Muscle layer of colon (tissue), 2 donors: ENCODE data around the gene GPR143.

Experiments used
- H3K27ac ChIP-seq: one replicate; pipeline ENCODE4 v1.7.0; 2013; ENCODE audit warnings: low read depth, mild to moderate bottlenecking, low read length, moderate library complexity
- H3K27me3 ChIP-seq, 2 donors: one replicate each; pipeline ENCODE4 v1.7.0; 2013; ENCODE audit warnings: low read length in 2 of 2, mild to moderate bottlenecking in 2 of 2; ENCODE audit not compliant: insufficient read depth in 2 of 2, control insufficient read depth in 1 of 2
- H3K36me3 ChIP-seq: one replicate; pipeline ENCODE4 v1.7.0; 2013; ENCODE audit warnings: mild to moderate bottlenecking, low read length; ENCODE audit not compliant: insufficient read depth
- H3K4me1 ChIP-seq: one replicate; pipeline ENCODE4 v1.7.0; 2013; ENCODE audit warnings: mild to moderate bottlenecking, low read length; ENCODE audit not compliant: insufficient read depth
- H3K4me3 ChIP-seq, 2 donors: one replicate each; pipeline ENCODE4 v1.7.0; 2013; ENCODE audit warnings: low read length in 2 of 2, low read depth in 1 of 2, mild to moderate bottlenecking in 1 of 2, moderate library complexity in 1 of 2
- H3K9ac ChIP-seq: one replicate; pipeline ENCODE4 v1.7.0; 2013; ENCODE audit warnings: low read length
- H3K9me3 ChIP-seq: one replicate; pipeline ENCODE4 v1.7.0; 2013; ENCODE audit warnings: mild to moderate bottlenecking, low read length
- donor health status: abdominal sarcoma.
- donor health status: Adenocarcinoma of cecum.

The GPR143 gene

DNA sequence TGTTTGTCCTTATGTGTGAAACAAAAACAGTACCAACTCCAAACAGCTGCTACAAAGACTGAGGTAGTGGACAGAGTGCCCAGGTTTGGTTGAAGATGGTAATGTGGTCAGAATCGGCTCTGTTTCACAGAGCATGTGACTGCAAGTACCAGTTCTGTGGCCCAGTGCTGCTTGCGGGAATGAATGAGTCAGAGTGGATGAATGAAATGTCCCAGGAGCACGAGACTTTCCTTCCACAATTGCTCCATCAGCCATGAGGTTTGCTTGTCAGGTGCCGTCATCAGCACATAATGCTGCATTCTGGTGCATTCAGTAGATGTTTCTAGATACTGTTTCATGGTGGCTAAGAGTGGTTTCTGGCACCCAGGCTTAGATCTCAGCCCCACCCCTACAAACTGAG lies 84.2 kb downstream of the GPR143 start:
- Histone ChIP-seq H3K27ac (no peak overlapping the region), H3K27me3 (no peaks in the 10 kb centered on the region), H3K4me3 (no peak overlapping the region), H3K4me1 (no peaks in the 10 kb centered on the region), H3K9me3 (no peaks in the 10 kb centered on the region), H3K36me3 (no peaks in the 10 kb centered on the region), H3K9ac (no peak overlapping the region)

DNA sequence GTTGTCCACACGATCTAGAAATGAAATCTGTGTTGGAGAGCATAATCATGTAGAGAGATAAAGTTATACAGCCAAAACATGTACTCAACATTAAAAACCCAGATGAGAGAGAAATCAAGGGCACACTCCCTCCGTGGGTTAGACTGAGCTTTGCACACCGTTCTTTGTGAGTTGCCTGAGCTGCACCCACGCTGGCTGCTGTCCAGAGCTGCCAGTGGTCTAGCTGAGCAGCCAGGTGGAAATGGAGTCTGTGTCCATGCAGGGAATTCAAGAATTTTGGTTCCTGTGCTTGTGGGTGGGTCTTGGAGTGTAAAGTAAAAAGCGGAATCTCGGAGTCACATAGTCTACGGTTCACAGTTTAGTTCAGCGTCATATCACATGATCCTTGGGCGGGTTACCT lies 84.6 kb downstream of the GPR143 start:
- no peak overlapping the region for H3K4me3 ChIP-seq
- H3K36me3 ChIP-seq = no peaks in the 10 kb centered on the region
- H3K9ac ChIP-seq = no peak overlapping the region
- no peak overlapping the region for H3K27ac ChIP-seq
- no peaks in the 10 kb centered on the region for H3K4me1 ChIP-seq
- H3K9me3 ChIP-seq = no peaks in the 10 kb centered on the region
- no peaks in the 10 kb centered on the region for H3K27me3 ChIP-seq

- no peak overlapping the region for H3K27ac ChIP-seq
- H3K9me3 ChIP-seq = no peaks in the 10 kb centered on the region
- no peak overlapping the region for H3K9ac ChIP-seq
- H3K36me3 ChIP-seq = no peaks in the 10 kb centered on the region
- H3K27me3 ChIP-seq = no peaks in the 10 kb centered on the region
- no peaks in the 10 kb centered on the region for H3K4me1 ChIP-seq
- H3K4me3 ChIP-seq = no peak overlapping the region
Measured at GRCh38 chrX:9678215-9678965, 87.3 kb downstream of the GPR143 start.

DNA sequence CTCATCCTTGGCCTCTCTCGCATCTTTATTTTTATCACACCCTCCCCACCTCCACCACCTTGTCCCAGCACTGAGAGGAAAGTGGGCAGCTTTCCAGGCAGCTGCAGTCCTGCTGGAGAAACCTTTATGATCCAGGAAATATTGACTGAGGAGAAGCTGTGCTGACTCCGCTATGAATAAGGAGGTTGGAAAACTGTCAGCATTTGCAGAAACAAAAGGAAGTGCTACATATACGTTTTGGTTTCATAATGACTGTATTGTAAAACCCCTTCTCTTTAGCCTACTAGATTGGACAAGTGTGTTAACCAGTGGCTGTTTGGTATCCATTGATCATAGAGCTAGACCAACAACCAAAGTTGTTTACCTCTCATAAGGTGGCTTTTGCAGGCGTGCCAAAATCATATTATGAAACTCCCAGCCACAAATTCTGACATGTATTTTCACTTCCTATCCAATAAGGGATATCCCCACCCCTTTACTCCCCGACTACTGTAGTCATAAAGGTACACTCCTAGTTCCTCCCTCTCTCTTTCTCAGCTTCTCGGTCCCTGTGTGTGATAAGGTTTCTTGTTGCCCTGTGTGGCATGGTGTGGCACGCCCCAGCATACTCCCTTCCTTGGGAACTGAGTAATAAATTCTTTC lies 88.4 kb downstream of the GPR143 start:
- Histone ChIP-seq H3K4me3 (no peak overlapping the region), H3K36me3 (no peaks in the 10 kb centered on the region), H3K9me3 (no peaks in the 10 kb centered on the region), H3K27me3 (no peaks in the 10 kb centered on the region), H3K4me1 (no peaks in the 10 kb centered on the region), H3K9ac (no peak overlapping the region), H3K27ac (no peak overlapping the region)

DNA sequence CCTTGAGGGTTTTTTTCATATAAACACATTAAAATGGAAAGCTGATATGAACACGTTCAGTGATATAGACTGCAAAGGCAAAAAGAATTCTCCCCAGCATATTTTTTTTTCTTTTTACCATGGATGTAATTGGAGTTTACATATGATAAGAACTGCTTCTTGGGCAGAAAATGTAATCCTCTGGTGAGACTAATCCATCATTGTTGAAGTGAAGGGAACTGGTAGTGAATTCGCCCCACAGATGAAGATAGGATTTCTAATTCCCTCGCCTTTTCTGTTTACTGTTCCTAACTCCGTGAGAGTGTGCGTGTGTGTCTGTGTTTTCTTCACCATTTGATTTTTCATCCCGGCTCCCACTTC lies 88.9 kb downstream of the GPR143 start:
- no peak overlapping the region for H3K27ac ChIP-seq
- H3K9ac ChIP-seq = no peak overlapping the region
- no peak overlapping the region for H3K4me3 ChIP-seq
- H3K36me3 ChIP-seq = no peaks in the 10 kb centered on the region
- no peaks in the 10 kb centered on the region for H3K4me1 ChIP-seq
- H3K27me3 ChIP-seq = no peaks in the 10 kb centered on the region
- no peaks in the 10 kb centered on the region for H3K9me3 ChIP-seq

GRCh38 chrX:9676306-9676705 lies 89.3 kb downstream of the GPR143 start:
- Histone ChIP-seq H3K4me3 (no peak overlapping the region), H3K36me3 (no peaks in the 10 kb centered on the region), H3K9ac (no peak overlapping the region), H3K27ac (no peak overlapping the region), H3K27me3 (no peaks in the 10 kb centered on the region), H3K4me1 (no peaks in the 10 kb centered on the region), H3K9me3 (no peaks in the 10 kb centered on the region)
